DMS53 treated with DMSO at 0.1 percent for 48 hours (cell line): ENCODE measurements around the gene FAM174B.

Experiments
- DNase-seq: peaks from one replicate; lab custom pipeline; 2025; ENCODE audit not compliant: unreplicated experiment; lab: John Stamatoyannopoulos, UW

FAM174B gene

DNA sequence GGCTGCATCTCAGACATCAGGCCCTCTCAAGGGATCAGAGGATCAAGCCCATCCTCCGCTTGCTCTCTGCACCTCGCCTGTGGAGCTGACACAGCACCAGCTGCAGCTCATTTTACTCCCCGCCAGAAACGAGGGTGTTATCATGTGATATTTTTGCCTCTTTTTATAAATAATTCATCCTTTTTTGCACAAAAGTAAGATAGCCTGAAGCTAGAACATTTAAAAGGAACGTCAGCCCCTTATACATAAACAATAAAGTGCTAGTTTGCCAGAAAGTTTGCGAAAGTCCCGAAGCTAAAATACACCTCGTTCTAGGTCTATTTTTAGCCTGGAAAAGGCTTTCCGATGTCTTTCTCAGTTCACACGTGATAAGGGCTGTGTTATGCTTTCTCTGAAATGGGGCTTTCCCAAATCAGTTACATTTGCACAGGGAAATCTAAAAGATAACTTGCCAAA lies 9.6 kb upstream of the FAM174B start:
- no peak for DNase-seq

DNA sequence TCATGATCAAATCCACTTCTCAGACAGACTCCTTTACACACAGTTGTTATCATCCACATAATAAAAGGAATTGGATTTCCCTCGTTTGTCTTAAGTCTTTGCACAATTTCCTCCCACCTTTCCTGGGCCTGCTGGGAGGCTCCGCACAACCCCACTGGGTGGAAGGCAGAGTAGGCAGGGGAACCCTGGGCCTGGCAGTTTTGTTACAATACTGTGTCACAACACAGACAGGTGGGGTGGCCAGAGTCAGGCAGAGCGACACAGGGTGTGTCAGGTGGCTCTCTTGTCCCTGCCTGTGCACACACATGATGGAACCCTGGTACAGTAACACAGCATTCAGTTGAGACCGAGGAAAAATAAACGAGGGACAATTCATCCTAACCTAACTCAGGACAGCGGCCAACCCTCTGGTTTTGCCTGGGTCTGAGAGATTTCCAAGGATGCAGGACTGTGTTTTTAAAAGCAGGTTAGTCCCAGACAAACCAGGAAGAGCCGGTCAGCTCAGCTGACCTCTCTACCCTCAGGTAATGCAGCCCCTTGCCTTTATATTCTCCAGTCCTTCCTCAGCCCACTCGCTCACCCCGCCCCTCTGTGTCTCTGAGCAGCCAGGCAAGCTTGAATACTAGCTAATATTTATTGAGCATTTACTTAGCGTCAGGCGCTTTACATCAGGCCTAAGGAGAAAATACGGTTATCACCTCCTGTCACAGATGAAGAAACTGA lies 8.8 kb upstream of the FAM174B start:
- no peak for DNase-seq

DNA sequence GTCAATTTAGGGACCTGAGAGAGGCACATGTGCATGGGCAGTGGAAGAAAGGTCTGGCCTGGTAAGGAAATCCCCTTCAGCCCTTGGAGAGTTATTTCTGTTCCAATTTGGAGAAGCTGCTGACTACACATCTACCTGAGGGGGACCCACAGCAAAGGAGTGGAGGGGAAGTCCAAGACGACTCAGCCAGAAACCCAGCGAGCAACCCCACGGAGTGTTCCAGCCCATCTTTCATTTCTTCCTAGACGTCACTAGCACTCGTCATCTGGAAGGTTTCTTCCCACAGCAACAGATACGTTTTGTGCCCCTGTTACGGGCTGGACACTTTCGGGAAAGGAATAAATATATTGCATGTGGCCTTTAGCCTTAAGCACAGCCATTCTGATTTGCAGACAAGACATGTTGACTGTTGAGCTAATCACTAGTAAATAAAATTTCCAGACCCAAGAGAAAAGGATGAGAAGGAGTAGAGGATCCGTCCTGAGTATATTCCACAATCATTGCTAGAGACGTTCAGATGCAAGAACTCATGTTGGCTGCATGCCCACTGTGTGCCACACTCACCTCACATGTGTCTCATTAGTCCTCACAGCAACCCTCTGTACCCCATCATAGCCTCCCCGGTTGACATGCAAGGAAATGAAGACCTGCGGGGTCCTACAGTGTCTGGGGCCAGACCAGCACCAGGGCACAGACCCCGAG lies 7.8 kb upstream of the FAM174B start:
- DNase-seq: no peak

DNA sequence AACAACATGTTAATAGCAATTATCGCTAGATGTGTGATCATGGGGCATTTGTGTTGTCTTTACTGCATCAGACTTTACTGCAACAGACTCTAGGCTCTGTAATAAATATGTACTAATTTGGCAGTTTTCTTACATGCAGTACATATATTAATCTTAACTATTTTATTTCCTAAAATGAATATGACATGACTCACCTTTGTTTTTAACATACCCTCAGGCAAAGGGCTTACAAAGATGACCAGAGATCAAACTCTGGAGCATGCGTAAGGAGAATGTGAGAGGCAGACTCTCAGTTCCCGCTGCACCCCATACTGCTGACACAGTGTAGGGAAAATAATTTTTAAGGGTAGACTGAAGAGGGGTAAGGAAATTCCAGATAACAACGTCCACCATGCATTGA lies 7.2 kb upstream of the FAM174B start:
- DNase-seq: no peak

DNA sequence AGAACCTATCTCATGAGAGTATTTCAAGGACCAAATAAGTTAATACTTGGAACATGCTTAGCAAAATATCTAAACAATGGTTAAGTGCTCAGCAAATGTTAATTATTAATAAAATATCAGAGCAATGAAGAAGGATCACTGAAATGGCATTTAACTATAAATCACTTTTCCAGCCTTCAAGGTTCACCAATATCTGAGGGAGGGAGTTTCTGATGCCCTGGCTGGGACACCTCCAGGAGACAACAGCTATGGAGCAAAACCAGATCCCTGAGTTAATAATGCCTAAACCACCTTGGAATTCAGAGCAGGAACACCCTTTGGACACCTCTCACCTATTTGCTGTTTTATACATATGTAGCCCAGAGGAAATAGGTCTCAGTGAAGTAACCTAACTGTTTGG lies 6.4 kb upstream of the FAM174B start:
- no peak for DNase-seq

DNA sequence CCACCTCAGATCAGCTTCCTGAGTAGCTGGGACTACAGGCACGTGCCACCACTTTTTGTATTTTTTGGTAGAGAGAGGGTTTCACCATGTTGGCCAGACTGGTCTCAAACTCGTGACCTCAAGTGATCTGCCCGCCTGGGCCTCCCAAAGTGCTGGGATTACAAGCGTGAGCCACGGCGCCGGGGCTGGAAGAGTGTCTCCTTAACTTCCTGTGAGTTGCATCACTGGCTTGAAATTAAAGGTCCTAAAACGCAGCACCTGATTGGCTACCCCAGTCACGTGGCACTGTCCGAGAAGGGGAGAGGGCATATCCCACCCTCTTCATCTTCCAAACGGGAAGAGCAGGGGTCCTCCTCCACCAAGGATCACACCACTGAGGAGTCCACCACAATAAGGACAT lies 5.5 kb upstream of the FAM174B start:
- no peak for DNase-seq

DNA sequence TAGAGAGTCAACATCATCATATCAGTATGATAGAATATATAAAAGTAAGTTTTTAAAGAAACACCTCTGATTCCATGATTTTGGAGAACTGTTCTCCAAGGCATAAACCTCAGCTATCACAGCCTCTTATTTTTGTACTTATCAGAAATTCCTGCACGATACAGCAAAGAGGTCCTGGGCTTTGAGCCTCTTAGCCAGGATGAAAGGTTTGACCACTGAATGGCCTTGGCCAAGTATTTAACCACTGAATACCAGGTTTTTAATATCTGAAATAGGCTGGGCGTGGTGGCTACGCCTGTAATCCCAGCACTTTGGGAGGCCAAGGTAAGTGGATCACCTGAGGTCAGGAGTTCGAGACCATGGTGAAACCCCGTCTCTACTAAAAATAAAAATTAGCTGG lies 1.9 kb upstream of the FAM174B start:
- DNase-seq: no peak

DNA sequence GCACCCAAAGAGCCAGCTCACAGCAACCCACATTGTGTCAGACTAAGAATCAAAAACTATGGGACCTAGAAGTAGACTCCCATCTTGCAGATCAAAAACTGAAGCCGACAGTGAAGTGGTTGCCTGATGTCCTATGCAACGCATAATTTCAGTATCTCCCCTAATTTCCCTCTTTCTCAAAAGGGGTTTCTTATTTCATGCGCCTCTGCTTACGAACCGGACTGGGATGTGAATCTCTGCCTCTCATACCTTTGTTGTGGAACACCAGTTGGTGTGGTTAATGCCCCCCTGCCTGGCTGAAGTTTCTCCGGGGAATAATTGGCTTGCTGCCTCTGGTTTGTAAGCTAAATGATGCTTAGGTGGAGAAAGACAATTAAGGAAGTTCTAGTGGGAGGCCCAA lies 514 bp upstream of the FAM174B start:
- no peak for DNase-seq

DNA sequence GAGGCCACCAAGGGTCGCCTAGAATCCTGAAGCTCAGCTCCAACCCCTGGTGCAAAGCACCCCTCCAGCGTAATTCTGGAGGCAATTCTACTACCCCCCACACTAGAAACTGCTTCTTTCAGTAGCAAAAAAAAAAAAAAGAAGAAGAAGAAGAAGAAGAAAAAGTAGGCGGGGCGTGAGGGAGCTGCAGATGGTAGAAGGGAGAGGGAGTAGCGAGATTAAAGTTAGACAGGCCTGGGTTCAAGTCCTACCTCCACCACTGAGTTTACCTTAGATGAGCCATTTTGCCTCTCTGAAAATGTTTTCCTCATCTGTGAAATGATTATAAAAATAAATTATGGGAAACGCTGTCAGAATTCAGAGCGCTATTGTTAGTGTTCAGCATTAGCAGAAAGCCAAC lies 913 bp downstream of the FAM174B start:
- DNase-seq: peak; percentile 17

DNA sequence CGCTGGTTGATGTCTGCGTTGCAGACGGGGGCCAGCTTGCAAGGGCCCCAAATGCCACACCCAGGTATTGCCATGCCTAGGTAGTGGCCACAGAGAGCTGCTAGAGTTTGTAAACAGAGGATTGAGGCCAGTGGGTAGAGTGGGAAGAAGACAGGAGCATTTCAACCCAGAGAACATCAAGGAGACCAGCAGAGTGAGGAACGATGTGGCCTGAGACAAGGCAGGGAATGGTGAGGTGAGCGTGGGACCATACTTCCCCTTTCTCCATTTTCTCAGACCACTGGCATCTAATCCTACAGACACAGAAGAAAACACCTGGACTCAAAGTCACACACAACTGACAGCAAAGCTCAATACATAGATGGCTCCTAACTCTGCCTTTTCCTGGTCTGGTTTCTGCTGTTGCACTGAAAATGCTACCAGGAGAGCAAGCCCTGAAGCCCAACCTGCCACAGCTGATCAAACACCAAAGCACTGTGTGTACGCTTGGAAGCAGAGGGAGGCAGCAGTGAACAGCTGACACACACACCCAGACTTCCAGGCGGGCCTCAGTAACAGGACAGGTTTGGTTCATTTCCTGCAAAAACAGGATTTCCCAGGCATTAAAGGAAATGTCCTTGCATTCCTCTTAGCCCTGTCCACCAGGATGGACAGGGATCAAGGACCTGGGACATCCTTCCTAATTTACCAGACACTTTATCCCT lies 1.6 kb downstream of the FAM174B start:
- peak; percentile 74 for DNase-seq

DNA sequence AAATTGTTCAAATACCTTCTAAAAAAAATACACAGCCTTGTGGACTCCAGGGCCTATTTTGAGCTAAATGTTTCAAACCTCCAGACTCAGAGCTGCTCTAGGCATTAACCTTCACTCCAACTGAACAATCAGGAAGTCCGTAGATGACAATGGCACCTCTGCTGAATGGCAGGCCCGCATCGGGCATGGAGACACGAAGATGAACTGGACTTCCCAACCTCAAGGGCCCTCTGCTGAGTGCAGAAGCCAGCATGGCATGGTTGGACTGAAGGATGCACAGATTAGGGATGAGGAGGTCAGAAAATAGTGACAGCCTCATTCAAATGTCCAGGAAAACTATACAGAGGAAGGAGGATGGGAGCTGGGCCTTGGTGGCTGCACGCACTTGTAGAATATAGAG lies 2.2 kb downstream of the FAM174B start:
- DNase-seq: no peak

DNA sequence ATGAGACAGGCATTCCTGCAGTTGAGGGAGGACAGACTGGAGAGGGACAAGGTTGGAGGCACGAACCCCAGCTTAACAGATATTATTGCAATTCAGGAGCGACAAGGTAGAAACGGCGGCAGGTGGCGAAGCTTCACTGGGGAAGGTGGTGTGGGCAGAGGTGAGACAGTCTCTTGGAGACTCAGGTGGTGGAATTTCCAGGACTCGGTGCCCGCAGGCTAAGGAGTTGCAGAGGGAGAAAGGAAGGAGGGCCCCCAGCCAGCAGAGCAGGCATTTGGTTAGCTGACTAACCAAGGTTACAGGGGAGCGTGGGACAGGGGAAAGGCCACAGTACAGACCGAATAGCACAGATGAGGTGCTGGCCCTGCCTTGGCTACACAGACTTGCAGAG lies 3.0 kb downstream of the FAM174B start:
- DNase-seq: no peak

DNA sequence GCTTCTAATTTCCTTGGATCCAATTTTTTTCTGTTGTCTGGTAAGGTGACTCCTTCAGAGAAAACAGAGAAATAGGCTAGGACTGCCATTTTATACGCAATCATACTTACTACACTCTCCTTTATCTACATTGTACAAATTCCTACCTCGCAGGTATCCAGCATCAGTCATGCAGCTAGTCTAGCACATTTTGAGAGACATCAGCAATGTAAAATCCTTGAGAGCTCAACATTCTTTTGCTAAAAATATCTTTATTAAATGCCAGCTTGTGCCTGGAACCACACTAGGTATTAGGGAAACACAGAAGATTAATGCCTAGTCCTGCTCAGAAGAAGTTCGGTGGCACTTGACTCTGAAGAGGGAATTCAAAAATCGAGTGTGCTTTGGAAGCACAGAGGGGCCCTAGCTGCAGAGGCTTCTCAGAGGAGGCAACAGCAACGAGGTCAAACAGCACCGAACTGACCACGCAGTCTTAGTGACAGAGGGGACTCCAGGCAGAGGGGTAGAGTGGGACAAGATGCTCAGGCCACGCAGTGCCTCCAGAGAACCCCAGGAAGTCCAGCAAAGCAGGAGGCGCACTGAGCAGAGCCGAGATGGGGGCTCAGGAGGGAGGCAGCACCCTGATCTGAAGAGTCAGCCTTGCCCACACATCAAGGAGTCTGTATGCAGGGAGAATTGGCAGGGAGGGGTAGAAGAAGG lies 3.5 kb downstream of the FAM174B start:
- DNase-seq: no peak

DNA sequence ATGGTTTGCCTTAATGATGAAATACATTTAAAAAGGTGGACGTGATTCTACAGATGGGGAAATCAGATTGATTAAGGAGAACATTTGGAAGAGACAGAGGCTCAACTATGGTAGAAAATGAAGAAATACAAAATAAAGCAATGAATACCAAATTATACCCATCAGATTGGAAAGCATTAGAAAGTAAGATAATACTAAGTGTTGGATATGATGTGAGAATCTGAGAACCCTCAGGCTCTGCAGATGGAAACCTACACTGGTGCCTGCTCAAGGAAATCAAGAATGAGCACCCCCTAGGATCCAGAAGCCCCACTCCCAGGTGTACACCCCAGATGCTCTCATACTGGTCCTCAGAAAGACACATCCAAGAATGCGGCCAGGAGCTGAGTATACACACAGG lies 4.6 kb downstream of the FAM174B start:
- DNase-seq: no peak

DNA sequence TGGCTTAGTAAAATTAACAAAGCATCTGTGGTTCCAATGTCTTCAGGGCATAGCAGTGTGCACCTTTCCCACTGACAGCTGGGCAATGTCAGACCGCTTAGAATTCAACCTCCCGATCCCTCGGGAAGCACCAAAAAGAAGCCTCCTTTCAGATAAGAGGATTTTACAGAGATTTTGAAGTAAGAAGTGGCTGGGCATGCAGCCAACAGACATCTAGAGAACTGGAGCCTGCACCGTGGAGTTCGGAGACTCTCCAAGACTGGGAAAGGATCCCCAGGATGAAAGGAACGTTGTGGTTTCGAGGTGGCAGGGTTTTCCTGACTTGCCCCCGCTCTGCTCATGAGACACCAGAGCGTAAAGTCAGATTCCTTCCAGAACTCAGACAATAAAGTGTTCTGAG lies 5.3 kb downstream of the FAM174B start:
- DNase-seq: no peak

DNA sequence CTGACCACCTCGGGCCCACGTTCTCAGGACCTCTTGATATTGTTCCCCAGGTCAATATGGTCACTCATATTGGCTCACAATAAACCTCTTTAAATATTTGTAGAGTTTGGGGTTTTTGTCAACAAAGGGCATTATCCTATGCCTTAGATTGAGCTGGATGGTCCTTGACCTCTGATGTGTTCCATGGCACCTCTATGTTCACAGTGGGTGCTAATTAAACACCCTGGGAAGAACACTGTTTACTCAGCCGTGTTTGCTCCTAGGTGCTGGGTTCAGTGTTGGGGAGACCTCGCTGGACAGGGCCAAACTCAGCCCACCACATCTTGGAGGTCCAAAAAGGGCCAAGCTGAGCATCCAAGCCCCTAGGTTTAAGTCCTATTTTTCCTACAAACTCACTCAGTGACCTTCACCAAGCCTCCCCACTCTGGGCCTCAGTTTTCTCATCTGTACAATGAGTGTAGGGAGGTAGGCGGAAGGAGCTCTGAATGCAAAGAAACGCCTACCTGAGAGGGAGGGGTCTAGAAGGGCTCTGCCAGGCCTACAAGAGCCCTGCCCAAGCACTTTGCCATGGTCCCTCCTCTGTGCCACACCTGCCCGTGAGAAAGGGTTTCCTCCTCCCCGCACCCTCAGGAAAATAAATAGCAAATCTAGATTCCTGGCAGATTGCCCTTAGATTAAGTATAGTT lies 7.2 kb downstream of the FAM174B start:
- peak; percentile 20 for DNase-seq

DNA sequence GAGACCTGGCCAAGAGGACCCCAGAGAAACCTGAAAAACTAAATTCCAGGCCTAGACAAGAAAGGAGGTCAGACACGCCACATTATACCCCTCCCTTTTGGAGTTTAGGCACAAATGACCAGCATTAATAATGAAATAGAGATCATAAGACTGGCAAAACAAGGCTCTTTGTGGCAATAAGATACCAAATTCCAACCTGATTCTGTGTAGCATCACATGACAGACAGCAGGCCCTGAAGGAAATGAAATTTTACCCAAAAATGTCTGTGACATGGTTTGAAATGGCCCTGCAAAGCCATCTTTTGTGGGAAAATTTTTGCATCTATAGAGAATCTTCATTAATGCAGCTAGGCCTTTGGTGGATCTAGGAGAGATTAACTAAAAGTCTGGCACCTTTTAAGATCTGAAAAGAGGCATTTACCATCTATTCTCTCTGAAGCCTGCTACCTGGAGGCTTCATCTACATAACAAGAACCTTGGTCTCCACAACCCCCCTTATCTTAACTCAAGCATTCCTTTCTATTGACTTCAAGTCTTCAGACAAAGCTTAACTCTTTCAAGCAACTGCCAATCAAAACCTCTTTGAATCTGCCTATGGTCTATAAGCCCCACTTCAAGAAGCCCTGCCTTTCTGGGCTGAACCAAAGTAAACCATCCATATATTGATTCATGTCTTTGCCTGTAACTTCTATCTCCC lies 8.0 kb downstream of the FAM174B start:
- no peak for DNase-seq

DNA sequence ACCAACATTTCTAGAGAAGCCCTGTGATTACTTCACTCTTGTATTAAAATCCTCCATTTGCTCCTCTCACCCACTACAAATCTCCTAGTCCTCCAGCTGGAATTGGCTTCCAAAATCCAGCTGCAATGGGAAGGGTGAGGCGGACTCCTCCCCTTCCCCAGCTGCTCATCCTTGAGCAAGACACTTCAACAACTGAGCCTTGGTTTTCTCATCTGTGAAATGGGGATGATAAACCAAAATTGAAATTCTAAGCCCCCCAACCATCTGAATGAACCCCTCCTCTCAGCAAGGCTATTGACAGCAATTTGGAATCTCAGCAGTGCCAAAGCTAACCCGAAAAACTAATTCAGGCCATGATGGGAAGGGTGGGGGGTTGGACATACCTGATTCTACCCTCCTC lies 9.4 kb downstream of the FAM174B start:
- DNase-seq: no peak

DNA sequence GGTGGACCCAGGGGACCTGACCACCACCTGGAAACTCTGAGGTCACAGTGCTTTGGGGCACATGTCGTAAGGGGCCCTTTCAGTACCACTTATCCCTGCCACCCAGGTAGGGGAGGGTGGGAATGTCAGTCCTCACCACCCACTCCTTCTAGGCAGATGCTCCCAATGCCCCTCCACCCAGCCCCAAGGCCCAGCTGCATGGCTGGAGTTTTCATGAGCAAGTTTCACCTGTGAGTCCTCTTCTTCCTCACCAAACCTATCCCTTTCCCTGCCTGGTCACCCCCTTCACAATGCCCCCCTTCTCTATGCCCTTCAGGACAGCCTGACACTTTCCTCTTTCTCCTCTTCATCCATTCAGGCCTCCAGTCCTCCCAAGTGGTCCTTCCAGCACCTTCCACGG lies 9.8 kb downstream of the FAM174B start:
- DNase-seq: no peak

DNA sequence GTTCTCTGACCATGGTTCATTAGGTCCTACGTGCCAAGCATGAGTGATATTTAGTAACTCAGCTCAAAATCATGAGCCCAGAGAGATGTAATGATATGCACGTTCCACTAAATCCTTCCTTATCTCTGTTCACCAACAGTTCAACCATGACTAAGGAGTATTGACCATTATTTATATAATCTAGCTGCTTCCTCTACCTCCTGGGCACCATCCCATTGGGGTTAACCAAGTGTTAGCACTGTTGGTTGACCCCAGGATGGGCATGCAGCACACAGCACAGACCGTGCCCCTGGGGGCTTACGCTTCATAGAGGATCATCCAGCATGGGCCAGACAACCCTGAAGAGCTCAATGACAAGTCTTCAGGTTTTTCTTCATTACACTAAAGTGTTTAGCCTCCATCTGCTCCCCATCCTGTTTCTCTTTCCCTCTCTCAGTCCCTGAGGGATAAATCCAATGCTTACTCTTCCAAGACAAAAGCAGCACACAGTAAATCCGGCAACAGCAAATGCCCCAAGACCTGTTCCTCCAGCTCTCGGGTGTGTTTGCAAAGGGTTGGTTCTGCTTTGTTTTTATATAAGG lies 10.4 kb downstream of the FAM174B start:
- peak; percentile 50 for DNase-seq
